ENCODE measurements around the gene PDZD2.

Gene PDZD2

DNA sequence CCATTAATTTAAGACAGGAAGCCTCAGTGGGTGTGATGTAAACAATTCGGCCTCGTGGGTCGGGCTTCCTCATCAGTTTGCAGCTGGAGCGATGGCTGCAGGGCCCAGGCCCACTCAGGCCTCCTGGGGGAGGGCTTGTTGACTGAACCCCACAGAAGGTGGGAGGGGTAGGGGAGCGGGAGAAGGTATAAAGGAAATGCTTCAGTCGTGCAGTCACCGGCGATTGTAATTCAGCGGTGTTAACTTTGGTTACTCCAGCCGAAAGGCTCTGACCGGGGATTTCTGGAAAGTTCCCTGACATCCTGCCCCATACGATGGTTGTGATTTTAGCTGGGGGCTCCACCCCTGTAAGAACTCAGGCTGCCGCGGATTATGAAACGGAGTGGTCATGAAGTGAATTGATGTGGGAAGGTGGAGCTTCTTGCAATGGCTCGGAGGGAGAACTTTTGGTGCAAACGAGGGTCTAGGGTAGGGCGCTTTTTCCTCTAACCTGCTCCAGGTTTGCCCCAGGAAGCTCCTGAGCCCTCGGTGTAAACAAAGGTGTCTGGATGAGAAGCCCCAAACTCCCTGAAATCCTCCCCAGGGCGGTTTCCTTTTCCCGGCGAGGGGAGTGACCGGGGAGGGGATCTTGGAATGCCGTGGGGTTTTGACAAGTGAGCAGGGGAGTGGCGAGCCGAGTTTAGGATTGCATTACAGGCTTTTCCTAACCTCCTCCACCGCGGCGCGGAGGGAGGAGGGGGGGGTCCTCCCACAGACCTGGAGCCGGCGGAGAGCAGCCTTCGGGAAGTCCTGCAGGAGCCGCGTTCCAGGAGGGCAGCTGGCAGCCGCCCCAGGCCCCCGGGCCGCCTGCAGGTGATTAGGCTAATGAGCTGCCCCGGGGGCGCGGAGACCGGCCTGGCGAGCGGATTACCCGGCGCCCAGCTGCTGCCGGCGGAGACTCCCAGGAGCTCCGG, 215.5 kb downstream of the PDZD2 start:
- Histone ChIP-seq H3K27me3 (ENCODE audit: insufficient read depth, poor library complexity, severe bottlenecking) (peaks cover 36% of the 10 kb centered on the region), H3K27ac (replicated peaks) (no peak overlapping the region), H3K4me3 (replicated peaks; ENCODE audit: insufficient read depth, low read length) (no peak overlapping the region)
- TF ChIP-seq GABPA (IDR thresholded peaks at IDR 0.05; ENCODE audit: low read depth), result no peak
- TF ChIP-seq, protein P1, sequence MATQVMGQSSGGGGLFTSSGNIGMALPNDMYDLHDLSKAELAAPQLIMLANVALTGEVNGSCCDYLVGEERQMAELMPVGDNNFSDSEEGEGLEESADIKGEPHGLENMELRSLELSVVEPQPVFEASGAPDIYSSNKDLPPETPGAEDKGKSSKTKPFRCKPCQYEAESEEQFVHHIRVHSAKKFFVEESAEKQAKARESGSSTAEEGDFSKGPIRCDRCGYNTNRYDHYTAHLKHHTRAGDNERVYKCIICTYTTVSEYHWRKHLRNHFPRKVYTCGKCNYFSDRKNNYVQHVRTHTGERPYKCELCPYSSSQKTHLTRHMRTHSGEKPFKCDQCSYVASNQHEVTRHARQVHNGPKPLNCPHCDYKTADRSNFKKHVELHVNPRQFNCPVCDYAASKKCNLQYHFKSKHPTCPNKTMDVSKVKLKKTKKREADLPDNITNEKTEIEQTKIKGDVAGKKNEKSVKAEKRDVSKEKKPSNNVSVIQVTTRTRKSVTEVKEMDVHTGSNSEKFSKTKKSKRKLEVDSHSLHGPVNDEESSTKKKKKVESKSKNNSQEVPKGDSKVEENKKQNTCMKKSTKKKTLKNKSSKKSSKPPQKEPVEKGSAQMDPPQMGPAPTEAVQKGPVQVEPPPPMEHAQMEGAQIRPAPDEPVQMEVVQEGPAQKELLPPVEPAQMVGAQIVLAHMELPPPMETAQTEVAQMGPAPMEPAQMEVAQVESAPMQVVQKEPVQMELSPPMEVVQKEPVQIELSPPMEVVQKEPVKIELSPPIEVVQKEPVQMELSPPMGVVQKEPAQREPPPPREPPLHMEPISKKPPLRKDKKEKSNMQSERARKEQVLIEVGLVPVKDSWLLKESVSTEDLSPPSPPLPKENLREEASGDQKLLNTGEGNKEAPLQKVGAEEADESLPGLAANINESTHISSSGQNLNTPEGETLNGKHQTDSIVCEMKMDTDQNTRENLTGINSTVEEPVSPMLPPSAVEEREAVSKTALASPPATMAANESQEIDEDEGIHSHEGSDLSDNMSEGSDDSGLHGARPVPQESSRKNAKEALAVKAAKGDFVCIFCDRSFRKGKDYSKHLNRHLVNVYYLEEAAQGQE (IDR thresholded peaks at IDR 0.05; ENCODE audit: insufficient replicate concordance, low read depth), result no peak
- TF ChIP-seq SPI1 (IDR thresholded peaks at IDR 0.05; ENCODE audit: borderline replicate concordance, low read depth), result no peak
- TF ChIP-seq POLR2AphosphoS5 (IDR thresholded peaks at IDR 0.05; ENCODE audit: low read depth), result no peak
- TF ChIP-seq, protein P2, sequence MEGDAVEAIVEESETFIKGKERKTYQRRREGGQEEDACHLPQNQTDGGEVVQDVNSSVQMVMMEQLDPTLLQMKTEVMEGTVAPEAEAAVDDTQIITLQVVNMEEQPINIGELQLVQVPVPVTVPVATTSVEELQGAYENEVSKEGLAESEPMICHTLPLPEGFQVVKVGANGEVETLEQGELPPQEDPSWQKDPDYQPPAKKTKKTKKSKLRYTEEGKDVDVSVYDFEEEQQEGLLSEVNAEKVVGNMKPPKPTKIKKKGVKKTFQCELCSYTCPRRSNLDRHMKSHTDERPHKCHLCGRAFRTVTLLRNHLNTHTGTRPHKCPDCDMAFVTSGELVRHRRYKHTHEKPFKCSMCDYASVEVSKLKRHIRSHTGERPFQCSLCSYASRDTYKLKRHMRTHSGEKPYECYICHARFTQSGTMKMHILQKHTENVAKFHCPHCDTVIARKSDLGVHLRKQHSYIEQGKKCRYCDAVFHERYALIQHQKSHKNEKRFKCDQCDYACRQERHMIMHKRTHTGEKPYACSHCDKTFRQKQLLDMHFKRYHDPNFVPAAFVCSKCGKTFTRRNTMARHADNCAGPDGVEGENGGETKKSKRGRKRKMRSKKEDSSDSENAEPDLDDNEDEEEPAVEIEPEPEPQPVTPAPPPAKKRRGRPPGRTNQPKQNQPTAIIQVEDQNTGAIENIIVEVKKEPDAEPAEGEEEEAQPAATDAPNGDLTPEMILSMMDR (IDR thresholded peaks at IDR 0.05; ENCODE audit: insufficient read depth, low read length), result no peak
- DNase-seq (ENCODE audit: low read depth in 1 of 2, low spot score in 1 of 2), result no peak

DNA sequence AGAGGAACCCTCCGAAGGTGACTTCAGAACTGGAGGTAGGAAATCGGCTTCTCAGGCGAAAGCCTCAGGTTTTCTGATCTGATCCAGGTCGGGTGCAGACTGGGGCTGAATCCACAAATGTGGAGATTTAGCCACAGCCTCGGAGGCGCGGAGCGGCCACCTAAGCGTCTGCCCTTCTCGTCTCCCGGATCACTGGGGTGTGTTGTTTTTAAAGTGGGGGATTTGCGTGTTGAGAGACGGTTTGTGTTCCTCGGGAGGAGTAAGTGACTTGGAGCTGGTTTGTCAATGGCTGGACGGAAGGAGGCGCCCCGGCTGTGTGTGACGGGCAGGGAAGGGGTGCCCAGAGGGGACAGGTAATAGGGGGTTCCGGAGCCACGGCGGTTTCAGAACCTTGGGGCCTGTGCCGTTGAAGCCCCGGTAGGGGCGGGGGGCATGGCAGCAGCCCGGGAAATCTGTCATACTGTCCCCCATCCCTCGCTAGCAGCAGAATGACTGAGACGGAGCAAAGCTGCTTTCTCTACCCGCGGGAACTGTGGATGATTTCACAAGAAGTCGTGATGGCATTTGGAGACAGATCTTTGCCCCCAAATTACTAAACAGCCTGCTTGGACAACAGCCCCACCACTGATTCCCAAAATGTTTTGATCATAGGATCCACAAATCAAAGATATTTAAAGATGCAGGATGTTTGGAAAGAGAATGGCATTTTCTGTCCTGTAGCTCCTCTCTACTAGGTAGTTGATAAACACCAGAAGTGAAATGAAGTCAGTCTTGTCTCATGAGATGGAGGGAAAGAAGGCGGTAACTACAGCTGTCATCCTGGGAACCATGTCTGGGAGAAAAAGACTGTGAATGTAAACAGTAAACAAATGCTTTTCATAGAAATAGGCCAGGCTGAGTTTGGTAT, 216.5 kb downstream of the PDZD2 start:
- TF ChIP-seq POLR2AphosphoS5 (IDR thresholded peaks at IDR 0.05; ENCODE audit: low read depth), result no peak
- TF ChIP-seq, protein P1 (IDR thresholded peaks at IDR 0.05; ENCODE audit: insufficient replicate concordance, low read depth), result no peak
- no peak for TF ChIP-seq GABPA (IDR thresholded peaks at IDR 0.05; ENCODE audit: low read depth)
- TF ChIP-seq SPI1 (IDR thresholded peaks at IDR 0.05; ENCODE audit: borderline replicate concordance, low read depth), result no peak
- TF ChIP-seq, protein P2 (IDR thresholded peaks at IDR 0.05; ENCODE audit: insufficient read depth, low read length), result no peak
- Histone ChIP-seq H3K4me3 (replicated peaks; ENCODE audit: insufficient read depth, low read length) (no peak overlapping the region), H3K27me3 (ENCODE audit: insufficient read depth, poor library complexity, severe bottlenecking) (peaks cover 36% of the 10 kb centered on the region), H3K27ac (replicated peaks) (no peak overlapping the region)
- DNase-seq (ENCODE audit: low read depth in 1 of 2, low spot score in 1 of 2), result no peak

GRCh38 chr5:31859096-31859495, 220.2 kb downstream of the PDZD2 start:
- Histone ChIP-seq H3K27ac (replicated peaks) (no peak overlapping the region), H3K27me3 (ENCODE audit: insufficient read depth, poor library complexity, severe bottlenecking) (peaks cover 23% of the 10 kb centered on the region), H3K4me3 (replicated peaks; ENCODE audit: insufficient read depth, low read length) (no peak overlapping the region)
- no peak for TF ChIP-seq POLR2AphosphoS5 (IDR thresholded peaks at IDR 0.05; ENCODE audit: low read depth)
- TF ChIP-seq GABPA (IDR thresholded peaks at IDR 0.05; ENCODE audit: low read depth), result no peak
- TF ChIP-seq, protein P1 (IDR thresholded peaks at IDR 0.05; ENCODE audit: insufficient replicate concordance, low read depth), result no peak
- no peak for TF ChIP-seq SPI1 (IDR thresholded peaks at IDR 0.05; ENCODE audit: borderline replicate concordance, low read depth)
- TF ChIP-seq, protein P2 (IDR thresholded peaks at IDR 0.05; ENCODE audit: insufficient read depth, low read length), result no peak
- DNase-seq (ENCODE audit: low read depth in 1 of 2, low spot score in 1 of 2), result no peak

All from HL-60 (cell line).